Retinal pigment epithelial cell (primary cell): ENCODE measurements around the gene CASTOR2.
"Not testable (repeated sequence)": the region's sequence is repeated elsewhere in the genome, so short reads cannot be mapped to it uniquely, and the experiment has no call there.

Experiments used
- DNase-seq: peaks from one replicate; pipeline ENCODE4 v3.0.0-alpha.2; 2010; ENCODE audit warnings: low read depth
- H3K4me3 ChIP-seq: 2 replicates; pipeline ENCODE4 v1.5.1; 2011; ENCODE audit warnings: mild to moderate bottlenecking, low read length, control low read depth, moderate library complexity
- CTCF ChIP-seq: conservative IDR thresholded peaks from 2 replicates; pipeline ENCODE4 v1.5.1; 2011; ENCODE audit warnings: low read depth, low read length, control low read depth, inconsistent platforms

Gene CASTOR2

GRCh38 chr7:74993121-74993520, 28.6 kb downstream of the CASTOR2 start:
- no peak overlapping the region for H3K4me3 ChIP-seq
- no peak for DNase-seq
- TF ChIP-seq CTCF: no peak

- not testable (repeated sequence) for H3K4me3 ChIP-seq, DNase-seq
Measured at GRCh38 chr7:74994869-74995543, 30.5 kb downstream of the CASTOR2 start.

GRCh38 chr7:74996361-74996760, 31.9 kb downstream of the CASTOR2 start:
- not testable (repeated sequence) for DNase-seq, H3K4me3 ChIP-seq

- not testable (repeated sequence) for DNase-seq, H3K4me3 ChIP-seq
Measured at GRCh38 chr7:74997811-74998210, 33.3 kb downstream of the CASTOR2 start.

- not testable (repeated sequence) for H3K4me3 ChIP-seq, DNase-seq
Measured at GRCh38 chr7:75001356-75001755, 36.9 kb downstream of the CASTOR2 start.

- no peak overlapping the region for H3K4me3 ChIP-seq
- no peak for TF ChIP-seq CTCF
- no peak for DNase-seq
Measured at GRCh38 chr7:75010036-75010435, 45.5 kb downstream of the CASTOR2 start.

GRCh38 chr7:75017832-75018231, 53.3 kb downstream of the CASTOR2 start:
- H3K4me3 ChIP-seq: no peak overlapping the region
- TF ChIP-seq CTCF: no peak
- no peak for DNase-seq

- no peak for DNase-seq
- no peak overlapping the region for H3K4me3 ChIP-seq
- no peak for TF ChIP-seq CTCF
Measured at GRCh38 chr7:75018570-75019364, 54.3 kb downstream of the CASTOR2 start.

- no peak for TF ChIP-seq CTCF
- DNase-seq: no peak
- H3K4me3 ChIP-seq: no peak overlapping the region
Measured at GRCh38 chr7:75019800-75020199, 55.3 kb downstream of the CASTOR2 start.
